Adipocyte (in vitro differentiated cells): ENCODE data around the gene TENM4.

Source experiments
- DNase-seq: peaks from one replicate; pipeline ENCODE4 v3.0.0-alpha.2; 2015; ENCODE audit warnings: low read depth
- H3K27me3 ChIP-seq: replicated peaks from 2 replicates; pipeline ENCODE4 v1.7.0; 2013; ENCODE audit warnings: mild to moderate bottlenecking, low read length, moderate library complexity; ENCODE audit not compliant: control insufficient read depth, insufficient read depth
- H3K36me3 ChIP-seq: 2 replicates; pipeline ENCODE4 v1.7.0; 2013; ENCODE audit warnings: low read length, mild to moderate bottlenecking, moderate library complexity; ENCODE audit not compliant: control insufficient read depth, insufficient read depth, severe bottlenecking
- H3K4me1 ChIP-seq: 2 replicates; pipeline ENCODE4 v1.7.0; 2013; ENCODE audit warnings: mild to moderate bottlenecking, low read length, moderate library complexity; ENCODE audit not compliant: control insufficient read depth, insufficient read depth
- H3K4me3 ChIP-seq: 2 replicates; pipeline ENCODE4 v1.7.0; 2013; ENCODE audit warnings: mild to moderate bottlenecking, low read length, moderate library complexity
- H3K9ac ChIP-seq: 2 replicates; pipeline ENCODE4 v1.7.0; 2013; ENCODE audit warnings: mild to moderate bottlenecking, low read length, moderate library complexity
- H3K9me3 ChIP-seq: 2 replicates; pipeline ENCODE4 v1.7.0; 2013; ENCODE audit warnings: mild to moderate bottlenecking, low read length, moderate library complexity; ENCODE audit not compliant: control insufficient read depth

Gene TENM4

GRCh38 chr11:78699609-78700135 lies 741.2 kb downstream of the TENM4 start:
- DNase-seq, result no peak
- no peaks in the 10 kb centered on the region for H3K9me3 ChIP-seq
- H3K27me3 ChIP-seq, result no peaks in the 10 kb centered on the region
- no peaks in the 10 kb centered on the region for H3K4me1 ChIP-seq
- H3K36me3 ChIP-seq, result peaks cover 29% of the 10 kb centered on the region
- no peak overlapping the region for H3K9ac ChIP-seq
- no peak overlapping the region for H3K4me3 ChIP-seq

DNA sequence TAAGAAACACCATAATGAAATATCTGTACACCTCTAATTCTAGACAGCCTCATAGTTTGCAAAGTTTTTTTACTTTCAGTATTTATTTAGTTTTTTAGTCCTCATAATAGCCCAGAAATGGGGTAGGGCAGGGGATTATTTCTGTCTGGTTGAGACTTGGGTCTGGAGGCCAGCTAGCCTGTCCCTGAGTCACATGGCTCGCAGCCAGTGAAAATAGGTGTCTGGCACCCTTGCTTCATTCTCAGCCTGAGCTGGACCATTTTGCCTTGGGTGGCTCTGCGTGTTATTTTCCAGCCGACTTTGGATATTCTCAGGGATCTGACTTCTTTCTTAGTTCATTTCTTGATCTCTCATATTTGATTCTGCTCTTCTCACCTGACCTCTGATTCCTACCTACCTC lies 742.2 kb downstream of the TENM4 start:
- no peaks in the 10 kb centered on the region for H3K27me3 ChIP-seq
- no peak overlapping the region for H3K4me3 ChIP-seq
- H3K9ac ChIP-seq, result no peak overlapping the region
- peak; percentile 80 for DNase-seq
- no peaks in the 10 kb centered on the region for H3K4me1 ChIP-seq
- H3K9me3 ChIP-seq, result no peaks in the 10 kb centered on the region
- H3K36me3 ChIP-seq, result peaks cover 22% of the 10 kb centered on the region

DNA sequence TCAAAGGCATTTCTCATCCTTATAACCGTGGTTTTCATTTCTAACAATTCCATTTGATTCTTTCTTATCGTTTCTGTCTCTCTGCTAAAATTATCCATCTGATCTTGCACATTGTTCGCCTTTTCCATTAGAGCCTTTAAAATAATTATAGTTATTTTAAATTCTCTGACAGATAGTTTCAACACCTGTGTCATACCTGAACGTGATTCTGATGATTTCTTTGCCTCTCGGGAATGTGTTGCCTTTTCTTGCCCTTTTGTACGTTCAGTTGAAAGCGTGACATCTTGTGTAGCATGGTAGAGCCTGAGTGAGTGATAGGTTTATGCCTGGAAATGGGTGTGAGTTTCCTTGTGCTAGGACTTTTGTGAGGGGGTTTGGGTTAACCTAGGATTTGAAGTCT lies 744.7 kb downstream of the TENM4 start:
- H3K9me3 ChIP-seq, result no peaks in the 10 kb centered on the region
- H3K9ac ChIP-seq, result no peak overlapping the region
- H3K36me3 ChIP-seq, result peaks cover 7% of the 10 kb centered on the region
- no peak overlapping the region for H3K4me3 ChIP-seq
- DNase-seq, result no peak
- no peaks in the 10 kb centered on the region for H3K27me3 ChIP-seq
- no peaks in the 10 kb centered on the region for H3K4me1 ChIP-seq

DNA sequence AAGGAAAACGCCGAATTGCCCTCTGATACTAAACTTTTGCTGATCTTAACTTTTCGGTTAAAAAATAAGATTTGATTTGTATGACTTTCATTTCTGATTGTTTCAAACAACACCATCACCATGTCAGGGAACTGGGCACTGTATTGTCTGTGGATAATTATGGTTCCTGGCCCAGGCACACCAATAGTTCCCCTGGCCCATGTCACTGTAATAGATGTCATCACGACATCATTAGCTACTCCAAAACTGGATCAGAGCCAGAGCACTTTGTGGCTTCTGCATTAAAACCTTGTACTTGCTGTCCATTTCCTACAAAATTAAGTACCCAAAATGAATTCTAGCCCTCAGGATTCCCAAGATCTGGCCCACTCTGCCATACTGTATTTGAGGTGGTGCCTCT lies 746.7 kb downstream of the TENM4 start:
- DNase-seq, result no peak
- no peaks in the 10 kb centered on the region for H3K27me3 ChIP-seq
- H3K36me3 ChIP-seq, result no peaks in the 10 kb centered on the region
- no peaks in the 10 kb centered on the region for H3K9me3 ChIP-seq
- no peak overlapping the region for H3K4me3 ChIP-seq
- no peak overlapping the region for H3K9ac ChIP-seq
- no peaks in the 10 kb centered on the region for H3K4me1 ChIP-seq

- H3K9ac ChIP-seq, result no peak overlapping the region
- no peaks in the 10 kb centered on the region for H3K27me3 ChIP-seq
- H3K4me3 ChIP-seq, result no peak overlapping the region
- H3K36me3 ChIP-seq, result peaks cover 5% of the 10 kb centered on the region
- DNase-seq, result no peak
- H3K4me1 ChIP-seq, result no peaks in the 10 kb centered on the region
- H3K9me3 ChIP-seq, result no peaks in the 10 kb centered on the region
These were observed 749.6 kb downstream of the TENM4 start for GRCh38 chr11:78691215-78691614.

- H3K4me3 ChIP-seq, result no peak overlapping the region
- no peaks in the 10 kb centered on the region for H3K9me3 ChIP-seq
- no peak overlapping the region for H3K9ac ChIP-seq
- no peaks in the 10 kb centered on the region for H3K4me1 ChIP-seq
- no peak for DNase-seq
- H3K27me3 ChIP-seq, result no peaks in the 10 kb centered on the region
- peaks cover 12% of the 10 kb centered on the region for H3K36me3 ChIP-seq
These were observed 750.4 kb downstream of the TENM4 start for GRCh38 chr11:78690352-78690987.

DNA sequence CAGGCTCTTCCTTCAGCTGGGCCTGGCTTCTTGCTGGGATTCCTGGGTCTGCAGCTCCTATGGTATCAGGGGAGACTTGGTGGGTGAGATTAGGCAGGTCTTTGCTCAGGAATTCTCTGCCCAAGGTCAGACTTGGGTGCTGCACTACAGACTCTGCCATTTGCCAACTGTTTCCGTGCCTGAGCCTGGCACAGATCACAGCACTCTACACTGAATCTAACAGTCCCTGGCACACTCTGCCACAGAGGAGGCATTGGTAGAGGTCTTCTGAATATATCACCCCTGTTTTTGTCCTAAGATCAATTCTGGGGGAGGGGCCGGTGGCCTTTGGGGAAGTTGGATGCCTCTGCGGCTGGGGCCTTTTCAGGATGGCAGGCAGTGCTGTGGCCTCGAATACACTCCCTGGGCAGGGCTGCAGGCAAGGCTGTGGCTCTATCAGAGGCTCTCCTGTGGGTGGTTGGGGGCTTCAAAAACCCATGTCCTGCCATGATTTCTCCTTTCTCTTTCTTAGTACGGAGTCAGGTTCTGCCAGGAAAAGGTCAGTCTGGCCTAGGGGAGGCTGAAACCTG lies 751.2 kb downstream of the TENM4 start:
- no peaks in the 10 kb centered on the region for H3K4me1 ChIP-seq
- no peaks in the 10 kb centered on the region for H3K27me3 ChIP-seq
- no peak for DNase-seq
- no peak overlapping the region for H3K9ac ChIP-seq
- H3K4me3 ChIP-seq, result no peak overlapping the region
- no peaks in the 10 kb centered on the region for H3K9me3 ChIP-seq
- peaks cover 16% of the 10 kb centered on the region for H3K36me3 ChIP-seq

- no peak overlapping the region for H3K9ac ChIP-seq
- DNase-seq, result no peak
- no peaks in the 10 kb centered on the region for H3K4me1 ChIP-seq
- peaks cover 19% of the 10 kb centered on the region for H3K36me3 ChIP-seq
- H3K9me3 ChIP-seq, result no peaks in the 10 kb centered on the region
- no peaks in the 10 kb centered on the region for H3K27me3 ChIP-seq
- no peak overlapping the region for H3K4me3 ChIP-seq
These were observed 751.7 kb downstream of the TENM4 start for GRCh38 chr11:78689101-78689500.

GRCh38 chr11:78688460-78688859 lies 752.4 kb downstream of the TENM4 start:
- no peak for DNase-seq

DNA sequence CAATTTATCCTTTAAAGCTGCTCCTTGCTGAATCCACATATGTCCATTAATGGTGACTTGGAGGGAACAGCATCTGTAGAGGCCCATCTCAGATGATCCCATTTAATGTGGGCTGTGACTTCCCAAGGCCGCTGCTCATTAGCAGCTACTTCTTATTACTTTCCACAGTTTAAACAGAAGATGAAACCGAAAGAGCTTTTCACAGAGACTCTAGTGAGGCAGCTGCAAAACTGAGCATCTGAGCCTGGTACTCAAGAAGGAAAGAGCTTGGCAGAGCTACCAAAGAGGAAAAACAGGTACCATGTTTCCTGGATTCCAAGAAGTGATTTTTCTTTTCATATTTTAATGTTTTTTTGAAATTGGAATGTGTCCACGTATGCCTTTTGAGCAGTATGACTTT lies 755.7 kb downstream of the TENM4 start:
- Histone ChIP-seq H3K4me3 (no peak overlapping the region), H3K9me3 (no peaks in the 10 kb centered on the region), H3K9ac (no peak overlapping the region), H3K27me3 (no peaks in the 10 kb centered on the region), H3K4me1 (no peaks in the 10 kb centered on the region), H3K36me3 (peaks cover 19% of the 10 kb centered on the region)
- DNase-seq, result no peak

More at GRCh38 chr11:78688460-78688859, 752.4 kb downstream of the TENM4 start:
- no peaks in the 10 kb centered on the region for H3K27me3 ChIP-seq
- H3K9ac ChIP-seq, result no peak overlapping the region
- no peaks in the 10 kb centered on the region for H3K9me3 ChIP-seq
- H3K36me3 ChIP-seq, result peaks cover 19% of the 10 kb centered on the region
- no peak overlapping the region for H3K4me3 ChIP-seq
- H3K4me1 ChIP-seq, result no peaks in the 10 kb centered on the region

DNA sequence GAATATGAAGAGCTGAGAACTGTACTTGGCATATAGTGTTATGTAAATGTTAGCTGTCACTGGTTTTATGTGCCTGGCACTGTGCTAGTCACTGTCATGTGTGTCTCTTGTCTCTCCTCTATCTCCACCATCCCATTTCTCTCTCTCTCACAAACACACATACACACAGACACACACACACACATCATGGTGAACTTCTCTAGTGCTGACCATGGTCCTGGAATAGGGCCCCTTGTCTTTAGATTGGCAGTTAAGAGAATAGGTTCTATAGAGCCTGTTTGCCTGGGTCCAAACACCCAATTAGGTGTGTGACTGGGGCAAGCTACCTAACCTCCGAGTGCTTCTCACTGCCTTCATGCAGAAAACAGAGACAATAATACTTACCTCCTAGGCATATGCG lies 756.5 kb downstream of the TENM4 start:
- Histone ChIP-seq H3K9ac (no peak overlapping the region), H3K36me3 (peaks cover 19% of the 10 kb centered on the region), H3K27me3 (no peaks in the 10 kb centered on the region), H3K9me3 (no peaks in the 10 kb centered on the region), H3K4me1 (no peaks in the 10 kb centered on the region), H3K4me3 (no peak overlapping the region)
- DNase-seq, result no peak

DNA sequence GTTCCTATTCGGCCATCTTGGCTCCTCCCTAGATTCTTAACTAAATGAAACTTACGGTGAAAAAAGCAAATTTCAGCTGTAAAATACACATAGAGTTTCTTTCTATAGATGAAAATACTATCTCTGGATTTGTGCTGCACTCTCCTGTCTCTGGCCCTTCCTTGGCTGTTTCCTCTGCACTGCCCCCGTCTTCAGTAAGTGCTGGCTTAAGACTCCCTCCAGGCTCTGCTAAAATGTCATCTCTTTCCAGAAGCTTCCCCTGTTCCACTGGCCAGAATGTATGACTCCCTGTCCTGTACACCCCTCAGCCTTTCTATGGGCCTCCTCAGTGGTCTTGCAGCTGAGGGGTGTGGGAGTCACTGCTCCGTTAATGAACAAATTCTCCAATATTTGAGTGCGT lies 757.1 kb downstream of the TENM4 start:
- no peaks in the 10 kb centered on the region for H3K4me1 ChIP-seq
- no peaks in the 10 kb centered on the region for H3K9me3 ChIP-seq
- no peak for DNase-seq
- H3K36me3 ChIP-seq, result peaks cover 19% of the 10 kb centered on the region
- no peak overlapping the region for H3K4me3 ChIP-seq
- H3K9ac ChIP-seq, result no peak overlapping the region
- H3K27me3 ChIP-seq, result no peaks in the 10 kb centered on the region
